Keratinocyte (primary cell): Measurements from ENCODE around the gene EMP2. TPM values are rescaled to one million over a fixed set of nuclear protein-coding genes. Genes with fewer than 3 reads are reported as not detected.
"Not testable (repeated sequence)": the region's sequence is repeated elsewhere in the genome, so short reads cannot be mapped to it uniquely, and the experiment has no call there.

Experiments
- DNase-seq: peaks from one replicate; pipeline ENCODE4 v3.0.0-alpha.2; 2011; ENCODE audit warnings: low read depth, missing footprints, low spot score
- FAIRE-seq: peaks from 2 replicates; lab custom pipeline; 2011; peaks lifted over from hg19 to GRCh38; lab: Jason Lieb, UNC
- H2AFZ ChIP-seq: 2 replicates; pipeline ENCODE4 v1.6.0; 2012; ENCODE audit warnings: low read length, control low read depth, inconsistent platforms; ENCODE audit not compliant: control insufficient read depth
- H3K27ac ChIP-seq: 2 replicates; pipeline ENCODE4 v1.5.1; 2011; ENCODE audit warnings: low read length; ENCODE audit not compliant: control insufficient read depth, insufficient read depth
- H3K27me3 ChIP-seq: 3 replicates; pipeline ENCODE4 v1.6.0; 2011; ENCODE audit warnings: low read length; ENCODE audit not compliant: control insufficient read depth, insufficient read depth; ENCODE audit errors: extremely low read depth
- H3K36me3 ChIP-seq, 2 experiments: 2 replicates in 1 of 2; 3 replicates in 1 of 2; pipeline ENCODE4 v1.5.1; 2011; ENCODE audit warnings: low read length in 2 of 2, mild to moderate bottlenecking in 1 of 2; ENCODE audit not compliant: control insufficient read depth in 2 of 2, insufficient read depth in 2 of 2; ENCODE audit errors: extremely low read depth in 1 of 2
- H3K4me1 ChIP-seq: 3 replicates; pipeline ENCODE4 v1.5.1; 2011; ENCODE audit warnings: low read length; ENCODE audit not compliant: control insufficient read depth, insufficient read depth; ENCODE audit errors: extremely low read depth
- H3K4me2 ChIP-seq: 3 replicates; pipeline ENCODE4 v1.6.0; 2011; ENCODE audit warnings: low read depth, low read length; ENCODE audit not compliant: control insufficient read depth, insufficient read depth; ENCODE audit errors: extremely low read depth
- H3K4me3 ChIP-seq, 3 experiments: fragments of 200-600 bp in 1 of 3; sonication (generic) in 1 of 3; 2 replicates in 2 of 3; 3 replicates in 1 of 3; pipeline ENCODE4 v1.5.1; 2011 to 2016; ENCODE audit warnings: low read length in 3 of 3, mild to moderate bottlenecking in 3 of 3, control low read depth in 2 of 3, inconsistent platforms in 1 of 3, low read depth in 1 of 3, mixed read lengths in 1 of 3, mixed run types in 1 of 3, moderate library complexity in 1 of 3; ENCODE audit not compliant: control insufficient read depth in 2 of 3, insufficient read depth in 2 of 3; ENCODE audit errors: extremely low read depth in 1 of 3
- H3K79me2 ChIP-seq: 2 replicates; pipeline ENCODE4 v1.6.0; 2012; ENCODE audit warnings: low read length; ENCODE audit not compliant: control insufficient read depth, insufficient read depth
- H3K9ac ChIP-seq: 3 replicates; pipeline ENCODE4 v1.6.0; 2011; ENCODE audit warnings: low read length; ENCODE audit not compliant: control insufficient read depth, insufficient read depth; ENCODE audit errors: extremely low read depth
- H3K9me1 ChIP-seq: 3 replicates; pipeline ENCODE4 v1.6.0; 2011; ENCODE audit warnings: low read length; ENCODE audit not compliant: control insufficient read depth, insufficient read depth; ENCODE audit errors: extremely low read depth
- H3K9me3 ChIP-seq: 2 replicates; pipeline ENCODE4 v1.5.1; 2012; ENCODE audit warnings: low read depth, low read length; ENCODE audit not compliant: control insufficient read depth
- H4K20me1 ChIP-seq: 3 replicates; pipeline ENCODE4 v1.6.0; 2011; ENCODE audit warnings: low read length; ENCODE audit not compliant: control insufficient read depth, insufficient read depth; ENCODE audit errors: extremely low read depth
- EZH2 ChIP-seq: IDR thresholded peaks from one replicate; pipeline ENCODE4 v1.6.1; 2012; ENCODE audit warnings: inconsistent platforms, mild to moderate bottlenecking, low read length, moderate library complexity
- dilution Hi-C: fragments of 300-500 bp; cut with MboI; formaldehyde crosslinking; loops from one replicate; pipeline ENCODE4 v1.7.0; 2020; ENCODE audit warnings: low sequenced_read_pairs; ENCODE audit not compliant: extremely low pct_ligation_motif_present
- polyA plus RNA-seq, 5 experiments: library from polyadenylated mRNA; depleted of rRNA in 3 of 5; stranded (reverse) in 3 of 5; stranded (forward) in 1 of 5; unstranded in 1 of 5; fragments of >200 nt; gene quantifications; 1 replicate in 1 of 5; 2 replicates in 3 of 5; 3 replicates in 1 of 5; pipeline versions ENCODE4 v1.2.1 to v1.2.3, GENCODE V29; 2011 to 2012; ENCODE audit warnings: missing spikeins in 2 of 5, low read depth in 1 of 5, low replicate concordance in 1 of 5
- TF ChIP-seq, protein P1 (sequence below), 3 experiments: IDR thresholded peaks in 1 of 3; conservative IDR thresholded peaks in 1 of 3; optimal IDR thresholded peaks in 1 of 3; 2 replicates in 2 of 3; 3 replicates in 1 of 3; pipeline versions ENCODE3 to v1.5.1; 2011; ENCODE audit warnings: low read length in 3 of 3, mild to moderate bottlenecking in 3 of 3, moderate library complexity in 2 of 3, control low read depth in 1 of 3, inconsistent platforms in 1 of 3; ENCODE audit not compliant: insufficient read depth in 2 of 3; ENCODE audit errors: extremely low read depth in 1 of 3

Gene EMP2
- polyA plus RNA-seq, 1 donor (not counting 4 experiments of a cell fraction or from before 2014, with no cell fraction given) = 19.1 TPM

- Histone ChIP-seq H3K36me3 (no peaks in the 10 kb centered on the region), H3K9me3 (no peaks in the 10 kb centered on the region), H3K9me1 (no peaks in the 10 kb centered on the region), H3K79me2 (no peaks in the 10 kb centered on the region), H4K20me1 (no peaks in the 10 kb centered on the region), H3K27ac (no peak overlapping the region), H2AFZ (no peak overlapping the region), H3K27me3 (no peaks in the 10 kb centered on the region), H3K9ac (no peak overlapping the region), H3K4me1 (no peaks in the 10 kb centered on the region), H3K4me3 (no peak overlapping the region), H3K4me2 (no peak overlapping the region)
- no peak for FAIRE-seq
- TF ChIP-seq, protein P1, sequence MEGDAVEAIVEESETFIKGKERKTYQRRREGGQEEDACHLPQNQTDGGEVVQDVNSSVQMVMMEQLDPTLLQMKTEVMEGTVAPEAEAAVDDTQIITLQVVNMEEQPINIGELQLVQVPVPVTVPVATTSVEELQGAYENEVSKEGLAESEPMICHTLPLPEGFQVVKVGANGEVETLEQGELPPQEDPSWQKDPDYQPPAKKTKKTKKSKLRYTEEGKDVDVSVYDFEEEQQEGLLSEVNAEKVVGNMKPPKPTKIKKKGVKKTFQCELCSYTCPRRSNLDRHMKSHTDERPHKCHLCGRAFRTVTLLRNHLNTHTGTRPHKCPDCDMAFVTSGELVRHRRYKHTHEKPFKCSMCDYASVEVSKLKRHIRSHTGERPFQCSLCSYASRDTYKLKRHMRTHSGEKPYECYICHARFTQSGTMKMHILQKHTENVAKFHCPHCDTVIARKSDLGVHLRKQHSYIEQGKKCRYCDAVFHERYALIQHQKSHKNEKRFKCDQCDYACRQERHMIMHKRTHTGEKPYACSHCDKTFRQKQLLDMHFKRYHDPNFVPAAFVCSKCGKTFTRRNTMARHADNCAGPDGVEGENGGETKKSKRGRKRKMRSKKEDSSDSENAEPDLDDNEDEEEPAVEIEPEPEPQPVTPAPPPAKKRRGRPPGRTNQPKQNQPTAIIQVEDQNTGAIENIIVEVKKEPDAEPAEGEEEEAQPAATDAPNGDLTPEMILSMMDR (optimal IDR thresholded peaks at IDR 0.05 in 1 of 3, IDR thresholded peaks at IDR 0.05 in 1 of 3, conservative IDR thresholded peaks at IDR 0.05 in 1 of 3; ENCODE audit: extremely low read depth in 1 of 3, insufficient read depth in 2 of 3, low read length in 3 of 3) = no peak
- TF ChIP-seq EZH2 = no peak
- DNase-seq = no peak
- dilution Hi-C loops = no loop called here
Observed at GRCh38 chr16:10510279-10510678, 70.1 kb downstream of the EMP2 start.

DNA sequence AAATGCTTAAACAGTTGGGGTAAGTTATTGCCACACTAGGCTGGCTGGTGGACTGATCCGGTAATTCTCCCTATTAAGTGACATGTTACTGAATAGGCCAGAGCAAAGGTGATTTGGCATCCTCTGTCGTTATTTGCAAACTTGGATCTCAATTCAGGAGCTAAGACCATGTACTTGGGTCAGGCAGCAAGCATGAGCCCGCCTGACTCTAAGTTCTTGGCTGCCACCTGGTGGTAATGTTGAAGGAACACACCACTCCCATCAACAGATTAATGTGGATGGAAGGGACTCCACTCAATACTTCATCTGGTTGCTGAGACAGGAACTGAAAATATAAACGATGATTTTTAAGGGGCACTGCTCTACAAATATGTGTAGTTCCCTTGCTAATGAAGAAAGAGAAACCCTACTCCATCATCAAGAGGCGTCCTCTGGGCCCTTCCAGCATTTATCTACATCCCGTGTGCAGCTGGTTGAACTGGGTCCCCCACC is 70.8 kb downstream of the EMP2 start:
- Histone ChIP-seq H3K4me2 (no peak overlapping the region), H3K27me3 (no peaks in the 10 kb centered on the region), H3K9ac (no peak overlapping the region), H3K4me3 (no peak overlapping the region), H2AFZ (no peak overlapping the region), H3K79me2 (no peaks in the 10 kb centered on the region), H3K4me1 (no peaks in the 10 kb centered on the region), H3K27ac (no peak overlapping the region), H4K20me1 (no peaks in the 10 kb centered on the region), H3K36me3 (no peaks in the 10 kb centered on the region), H3K9me1 (no peaks in the 10 kb centered on the region), H3K9me3 (no peaks in the 10 kb centered on the region)
- FAIRE-seq = peak; percentile 91
- dilution Hi-C loops = no loop called here
- peak; percentile 21 for DNase-seq
- TF ChIP-seq, protein P1 (optimal IDR thresholded peaks at IDR 0.05 in 1 of 3, IDR thresholded peaks at IDR 0.05 in 1 of 3, conservative IDR thresholded peaks at IDR 0.05 in 1 of 3; ENCODE audit: extremely low read depth in 1 of 3, insufficient read depth in 2 of 3, low read length in 3 of 3) = peak; percentile 66 to 93 (median 78)
- no peak for TF ChIP-seq EZH2

DNA sequence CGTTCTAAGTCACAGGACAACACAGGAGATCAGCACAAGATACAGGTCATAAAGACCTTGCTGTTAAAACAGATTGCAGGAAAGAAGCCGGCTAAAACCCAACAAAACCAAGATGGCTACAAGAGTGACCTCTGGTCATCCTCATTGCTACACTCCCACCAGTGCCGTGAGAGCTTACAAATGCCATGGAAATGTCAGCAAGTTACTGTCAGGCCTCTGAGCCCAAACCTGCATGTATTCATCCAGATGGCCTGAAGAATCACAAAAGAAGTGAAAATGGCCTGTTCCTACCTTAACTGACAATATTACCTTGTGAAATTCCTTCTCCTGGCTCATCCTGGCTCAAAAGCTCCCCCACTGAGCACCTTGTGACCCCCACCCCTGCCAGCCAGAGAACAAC is 75.1 kb downstream of the EMP2 start:
- H3K4me2 ChIP-seq, H4K20me1 ChIP-seq, FAIRE-seq, H3K4me1 ChIP-seq, H3K27ac ChIP-seq, H3K36me3 ChIP-seq, H3K4me3 ChIP-seq, H3K9ac ChIP-seq, H3K9me1 ChIP-seq, H3K27me3 ChIP-seq, dilution Hi-C loops, H2AFZ ChIP-seq, H3K9me3 ChIP-seq, H3K79me2 ChIP-seq, DNase-seq: not testable (repeated sequence)
